GM18873 (cell line): ENCODE data around the gene COQ8A.

Experiments
- ATAC-seq: cut with Tn5 transposase; IDR thresholded peaks from one replicate; pipeline ENCODE4 v1.9.1; 2021; ENCODE audit warnings: mild to moderate bottlenecking, moderate library complexity, moderate number of reproducible peaks; ENCODE audit not compliant: unreplicated experiment, low FRiP score

COQ8A gene

DNA sequence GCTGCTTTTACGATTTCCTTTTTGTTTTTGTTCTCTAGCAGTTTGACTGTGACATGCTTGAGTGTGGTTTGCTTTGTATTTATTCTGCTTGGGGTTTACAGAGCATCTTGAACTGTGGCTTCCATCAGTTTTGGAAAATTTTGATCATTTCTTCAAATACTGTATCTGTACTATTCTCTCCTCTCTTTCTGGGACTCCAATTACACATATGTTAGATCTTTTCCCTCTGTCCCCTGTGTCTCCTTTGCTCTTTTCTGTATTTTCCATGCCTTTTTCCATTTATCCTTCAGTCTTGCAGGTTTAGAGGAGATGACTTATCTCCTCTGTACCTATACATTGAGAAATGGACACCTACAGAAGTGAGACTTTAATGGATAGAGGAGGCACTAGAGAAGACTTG is 31.7 kb downstream of the COQ8A start:
- ATAC-seq: no peak

DNA sequence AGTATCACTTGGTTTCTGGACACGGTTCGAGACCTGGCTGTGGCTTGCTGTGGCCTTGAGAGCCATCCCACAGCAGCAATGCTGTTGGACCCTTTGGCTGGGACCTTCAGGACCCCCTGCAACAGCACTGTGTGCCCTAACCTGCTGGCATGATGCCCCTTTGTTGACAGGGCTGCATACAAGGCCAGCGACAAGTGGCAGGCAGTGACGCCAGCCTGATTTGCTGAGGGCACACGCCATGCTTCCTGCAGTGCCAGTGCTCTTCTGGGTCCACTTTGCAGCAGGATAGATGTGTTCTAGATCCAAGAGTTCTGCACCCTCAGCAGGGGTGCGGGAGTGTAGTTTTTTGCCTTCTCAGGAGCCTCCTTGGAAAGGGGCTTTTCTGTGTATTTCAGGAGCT is 32.8 kb downstream of the COQ8A start:
- ATAC-seq: no peak

- ATAC-seq: no peak
These were observed 33.3 kb downstream of the COQ8A start for GRCh38 chr1:226973371-226973897.

DNA sequence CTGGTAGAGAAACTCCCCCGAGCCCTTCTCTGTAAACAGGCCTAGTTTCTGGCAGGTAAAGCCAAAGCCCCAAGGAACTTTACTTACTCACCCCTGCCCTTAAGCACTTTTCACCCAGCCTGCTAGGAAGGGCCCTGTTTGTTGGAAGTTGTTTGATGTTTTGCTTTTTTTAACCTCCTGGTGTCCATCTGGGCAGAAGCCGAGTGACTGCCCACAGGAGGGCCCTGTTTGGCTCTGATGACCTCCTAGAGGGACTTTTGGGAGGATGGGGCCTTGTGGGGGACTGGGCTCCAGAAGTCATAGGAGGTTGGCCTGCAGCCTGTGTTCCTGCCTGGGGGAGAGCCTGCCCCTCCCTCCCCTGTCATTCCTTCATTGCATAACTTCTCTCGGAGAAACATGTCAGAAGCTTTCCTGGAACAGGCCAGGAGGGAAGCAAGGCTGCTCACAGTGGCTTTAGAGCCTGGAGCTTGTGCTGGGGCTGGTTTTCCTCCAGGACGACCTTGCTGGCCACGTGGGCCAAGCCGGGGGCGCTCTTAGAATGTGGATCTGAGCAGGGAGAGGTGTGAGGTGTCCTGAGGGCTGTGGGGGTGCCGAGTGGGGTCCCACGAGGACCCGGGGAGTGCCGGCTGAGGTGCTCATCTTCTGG is 33.9 kb downstream of the COQ8A start:
- ATAC-seq: no peak

DNA sequence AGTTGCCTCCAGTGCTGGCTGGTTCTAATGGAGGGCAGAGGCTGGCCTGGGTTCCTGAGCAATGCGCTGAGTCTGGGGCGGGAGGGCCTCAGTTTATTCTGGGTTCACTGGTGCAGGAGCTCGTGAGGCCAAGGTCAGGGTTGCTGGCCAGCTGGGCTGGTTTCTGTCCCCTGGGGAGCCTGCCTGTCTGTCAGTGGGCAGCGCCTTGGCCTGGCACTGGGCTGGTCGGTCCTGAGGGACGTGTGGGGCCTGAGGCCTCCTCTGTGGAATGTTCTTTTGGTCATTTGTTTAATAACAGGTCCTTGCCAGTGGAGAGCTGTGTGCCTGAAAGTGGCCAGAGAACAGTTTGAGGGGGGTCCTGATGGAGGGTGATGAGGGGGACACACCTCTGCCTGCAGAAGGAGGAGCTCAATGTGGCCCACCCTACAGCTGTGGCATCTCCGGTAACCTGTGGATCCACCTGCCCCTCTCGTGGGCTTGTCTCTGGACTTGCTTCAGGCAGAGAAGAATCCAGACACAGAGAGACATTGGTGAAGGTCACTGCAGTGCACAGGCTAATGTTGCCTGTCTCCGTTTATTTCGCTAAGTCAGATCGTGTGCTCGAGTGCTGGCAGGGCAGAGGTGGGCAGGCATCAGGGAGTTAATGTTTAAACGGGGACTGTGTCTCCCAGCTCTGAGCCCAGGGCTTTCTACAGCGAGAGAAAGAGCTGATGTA is 34.6 kb downstream of the COQ8A start:
- ATAC-seq: no peak

DNA sequence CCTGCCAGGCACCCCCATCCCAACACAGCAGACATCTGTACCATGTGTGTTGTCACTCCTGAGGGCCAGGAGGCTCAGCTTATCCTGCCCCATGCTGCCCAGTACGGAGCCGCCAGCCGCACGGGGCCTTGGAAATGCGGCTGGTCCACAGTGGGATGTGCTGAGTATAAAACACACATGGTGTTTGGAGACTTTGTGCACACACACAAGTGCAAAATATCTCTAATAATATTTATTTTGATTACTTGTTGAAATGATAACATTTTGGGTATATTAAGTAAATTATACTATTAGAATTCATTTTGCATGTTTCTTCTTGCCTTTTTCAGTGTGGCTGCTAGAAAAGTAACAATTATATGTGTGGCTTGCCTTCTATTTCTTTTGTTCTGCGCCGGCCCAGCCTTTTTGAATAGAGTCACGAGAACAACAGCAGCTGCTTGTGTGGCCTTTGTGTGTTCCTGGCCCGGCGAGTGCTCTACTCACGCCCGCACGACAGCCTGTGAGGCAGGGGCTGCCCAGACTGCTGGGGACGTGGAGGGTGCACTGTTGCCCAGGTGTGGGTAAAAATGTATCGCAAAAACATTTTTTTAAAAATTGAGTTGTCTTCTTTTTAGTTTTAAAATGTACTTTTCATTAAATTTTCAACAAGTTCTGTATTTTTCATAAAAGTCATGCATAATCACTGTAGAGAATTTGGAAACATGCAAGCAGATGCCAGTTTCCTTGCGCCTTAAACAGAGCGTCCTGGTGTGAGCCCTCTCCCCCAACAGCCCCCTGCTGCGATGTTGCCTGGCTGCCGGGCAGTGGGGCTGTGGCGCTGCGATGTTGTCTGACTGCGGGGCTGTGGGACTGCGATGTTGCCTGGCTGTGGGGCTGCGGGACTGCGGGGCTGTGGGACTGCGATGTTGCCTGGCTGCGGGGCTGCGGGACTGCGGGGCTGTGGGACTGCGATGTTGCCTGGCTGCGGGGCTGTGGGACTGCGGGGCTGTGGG is 35.5 kb downstream of the COQ8A start:
- no peak for ATAC-seq

DNA sequence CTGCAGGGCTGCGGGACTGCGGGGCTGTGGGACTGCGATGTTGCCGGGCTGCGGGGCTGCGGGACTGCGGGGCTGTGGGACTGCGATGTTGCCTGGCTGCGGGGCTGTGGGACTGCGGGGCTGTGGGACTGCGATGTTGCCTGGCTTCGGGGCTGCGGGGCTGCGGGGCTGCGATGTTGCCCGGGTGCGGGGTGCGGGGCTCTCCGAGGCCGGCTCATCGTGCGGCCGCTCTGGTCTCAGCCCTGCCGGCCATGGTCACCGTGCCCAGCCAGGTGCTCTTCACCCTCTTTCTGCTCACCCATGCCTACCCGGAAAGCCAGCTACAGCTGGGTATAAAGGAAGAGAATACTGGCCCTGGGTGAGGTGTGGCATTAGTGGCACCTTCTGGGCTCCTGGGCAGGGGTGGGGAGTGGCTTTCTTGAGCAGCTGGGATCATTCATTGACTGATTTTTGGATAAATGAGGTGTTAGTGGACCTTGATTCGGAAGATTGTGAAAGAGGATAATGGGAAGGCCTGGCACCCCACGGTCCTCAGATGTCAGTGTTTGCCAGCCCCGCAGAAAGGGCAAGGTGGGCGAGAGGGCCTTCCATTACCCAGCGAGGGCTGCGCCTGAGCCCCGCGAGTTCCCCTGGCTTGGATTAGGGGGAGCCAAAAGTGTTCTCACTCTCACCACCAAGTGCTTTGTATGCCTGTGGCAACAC is 36.3 kb downstream of the COQ8A start:
- no peak for ATAC-seq

GRCh38 chr1:226976978-226977642 is 37.0 kb downstream of the COQ8A start:
- no peak for ATAC-seq

GRCh38 chr1:226977643-226978431 is 37.7 kb downstream of the COQ8A start:
- ATAC-seq: no peak

- no peak for ATAC-seq
These were observed 38.5 kb downstream of the COQ8A start for GRCh38 chr1:226978432-226979114.

GRCh38 chr1:226979115-226979516 is 39.0 kb downstream of the COQ8A start:
- ATAC-seq: no peak

DNA sequence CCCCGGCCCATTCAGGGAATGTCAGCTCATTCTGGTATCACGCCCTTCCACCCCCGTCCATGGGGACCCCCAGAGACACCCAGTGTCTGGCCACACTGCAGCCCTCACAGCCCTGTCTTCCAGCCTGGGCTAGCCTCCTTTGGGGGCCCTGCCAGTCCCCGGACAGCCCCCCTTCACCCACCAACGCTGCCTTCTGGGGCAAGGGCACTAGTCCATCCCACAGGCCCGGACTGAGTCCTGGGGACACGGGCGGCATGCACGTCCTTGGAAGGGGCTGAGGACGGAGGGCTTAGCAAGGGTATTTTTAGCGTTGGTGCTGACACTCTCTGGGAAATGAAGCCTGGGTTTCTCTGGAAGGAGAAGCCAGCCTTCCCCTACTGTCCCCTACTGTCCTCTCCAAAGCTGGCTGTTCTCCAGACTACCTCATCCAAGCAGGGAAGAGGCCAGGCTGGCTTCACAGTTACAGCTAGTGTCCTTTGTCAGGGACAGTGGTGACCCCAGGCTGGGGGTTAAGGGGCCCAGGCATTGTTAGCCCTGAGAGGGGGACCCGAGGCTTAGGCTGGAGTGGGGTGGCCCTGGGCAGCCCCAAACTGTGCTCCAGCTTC is 39.5 kb downstream of the COQ8A start:
- ATAC-seq: no peak

DNA sequence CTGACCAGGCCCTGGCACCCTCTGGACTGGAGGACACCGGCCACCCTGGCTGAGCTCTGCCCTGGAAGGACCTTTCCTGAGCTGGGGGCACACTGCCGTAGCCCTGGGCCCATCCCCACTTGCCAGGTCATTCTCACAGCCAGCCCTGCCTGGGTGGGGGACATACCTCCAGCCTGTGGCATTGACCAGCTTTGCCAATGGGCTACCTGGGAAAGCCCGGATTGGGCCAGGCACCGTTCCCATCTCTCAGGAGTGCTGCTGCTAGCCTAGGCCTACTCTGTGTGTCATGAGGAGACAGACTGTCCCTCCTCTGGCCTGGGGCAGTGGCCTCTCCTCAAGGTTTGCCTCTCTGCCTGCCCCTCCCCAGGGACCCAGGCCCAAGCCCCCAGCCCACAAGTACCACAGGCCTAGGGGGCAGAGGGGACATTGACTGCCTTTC is 40.0 kb downstream of the COQ8A start:
- ATAC-seq: no peak

DNA sequence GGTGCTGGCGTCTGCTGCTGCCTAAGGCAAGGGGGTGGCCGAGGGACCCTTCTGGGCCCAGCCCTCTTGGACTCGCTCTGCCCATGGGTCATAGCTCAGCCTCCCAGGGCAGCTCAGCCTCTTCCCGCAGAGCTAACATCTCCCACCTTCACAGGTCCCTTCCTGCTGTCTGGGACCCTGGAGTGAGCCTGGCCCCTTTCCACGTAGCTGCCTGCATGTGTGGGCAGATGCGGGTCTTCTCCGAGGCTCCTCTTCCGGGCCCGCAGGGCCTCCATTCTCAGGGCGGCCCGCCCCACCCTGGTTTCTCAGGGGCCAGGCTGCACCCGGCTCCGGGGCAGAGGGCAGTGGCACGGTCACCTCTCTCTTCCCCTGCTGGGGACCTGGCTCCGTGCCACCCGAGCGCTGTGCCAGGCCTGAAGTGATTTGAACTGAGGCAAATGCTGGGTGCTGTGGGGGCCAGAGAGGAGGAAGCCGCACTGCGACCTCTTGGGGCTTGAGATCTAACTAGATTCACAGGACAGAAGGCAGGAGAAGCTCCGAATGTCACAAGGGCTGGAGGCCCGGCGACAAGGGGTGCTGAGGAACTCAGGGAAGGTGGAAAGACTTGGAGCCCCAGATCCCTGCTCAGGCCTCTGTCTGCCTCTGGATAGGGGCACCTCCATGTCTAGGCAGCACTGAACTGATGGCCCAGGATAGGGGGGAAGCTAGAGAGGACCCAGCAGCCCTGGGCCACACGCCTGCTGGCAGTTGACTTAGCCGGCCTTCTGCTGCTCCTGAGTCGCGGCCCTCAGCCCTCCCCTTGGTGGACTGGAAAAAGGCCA is 40.7 kb downstream of the COQ8A start:
- no peak for ATAC-seq

DNA sequence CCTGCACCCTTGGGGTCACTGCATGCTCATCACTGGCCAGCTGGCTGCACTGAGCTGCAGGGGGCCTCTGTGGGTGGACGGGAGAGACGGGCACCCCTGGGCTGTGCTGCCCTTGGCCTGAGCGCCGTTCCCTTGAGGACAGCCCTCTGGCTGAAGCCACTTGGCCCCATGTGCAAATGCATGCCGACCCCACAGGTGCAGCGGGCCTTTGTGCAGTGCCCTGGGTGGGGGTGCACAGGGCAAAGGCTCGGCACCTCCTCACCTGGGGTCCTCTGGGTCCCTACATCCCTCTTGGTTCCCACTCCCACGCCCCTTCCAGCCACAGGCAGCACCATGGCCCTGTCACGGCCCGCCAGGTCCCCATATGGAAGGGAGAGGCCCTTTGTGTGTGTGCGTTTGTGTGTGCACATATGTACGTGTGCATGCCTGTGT is 41.3 kb downstream of the COQ8A start:
- no peak for ATAC-seq

- ATAC-seq: no peak
These were observed 41.7 kb downstream of the COQ8A start for GRCh38 chr1:226981838-226982237.
